B cell (primary cell): ENCODE measurements around the gene TEAD1.

Experiments
- CTCF ChIP-seq: fragments of 200-600 bp; IDR thresholded peaks from one replicate; pipeline ENCODE4 v1.8.0; 2022; ENCODE audit warnings: antibody characterized with exemption, mild to moderate bottlenecking
- EZH2 ChIP-seq: IDR thresholded peaks from 2 replicates; pipeline ENCODE4 v1.6.1; 2012; ENCODE audit warnings: borderline replicate concordance, low read depth, mild to moderate bottlenecking, moderate library complexity, low read length; ENCODE audit not compliant: insufficient read depth, poor library complexity, severe bottlenecking

GRCh38 chr11:12750181-12750580 lies 76.0 kb downstream of the TEAD1 start:
- TF ChIP-seq CTCF (no peak), EZH2 (no peak)
